Urothelium cell line (cell line): ENCODE data around the gene MRTFA.
A peak's percentile ranks its signal among the peaks of the same experiment; 100 is the strongest.
"Not testable (repeated sequence)": the region's sequence is repeated elsewhere in the genome, so short reads cannot be mapped to it uniquely, and the experiment has no call there.

Source experiments
- DNase-seq: peaks from one replicate; pipeline ENCODE4 v3.0.0; 2011; ENCODE audit warnings: low spot score, mixed read lengths
- FAIRE-seq: peaks from 2 replicates; lab custom pipeline; 2011; peaks lifted over from hg19 to GRCh38; lab: Jason Lieb, UNC

The MRTFA gene

GRCh38 chr22:40405178-40406062 is 231.1 kb downstream of the MRTFA start:
- FAIRE-seq (no peak), DNase-seq (no peak)

- DNase-seq (no peak), FAIRE-seq (no peak)
Observed at GRCh38 chr22:40404251-40405177, 232.0 kb downstream of the MRTFA start.

- DNase-seq: no peak
- no peak for FAIRE-seq
Observed at GRCh38 chr22:40403651-40404050, 232.9 kb downstream of the MRTFA start.

GRCh38 chr22:40403141-40403540 is 233.4 kb downstream of the MRTFA start:
- DNase-seq (no peak), FAIRE-seq (no peak)

GRCh38 chr22:40401981-40402406 is 234.5 kb downstream of the MRTFA start:
- no peak for FAIRE-seq
- DNase-seq: no peak

GRCh38 chr22:40401532-40401931 is 235.0 kb downstream of the MRTFA start:
- DNase-seq (no peak), FAIRE-seq (no peak)

- DNase-seq (no peak), FAIRE-seq (no peak)
Observed at GRCh38 chr22:40400159-40400558, 236.4 kb downstream of the MRTFA start.

GRCh38 chr22:40399621-40400020 is 236.9 kb downstream of the MRTFA start:
- FAIRE-seq: no peak
- DNase-seq: no peak

- no peak for FAIRE-seq
- no peak for DNase-seq
Observed at GRCh38 chr22:40397396-40397795, 239.1 kb downstream of the MRTFA start.

GRCh38 chr22:40396882-40397281 is 239.6 kb downstream of the MRTFA start:
- DNase-seq (no peak), FAIRE-seq (no peak)

GRCh38 chr22:40395607-40396006 is 240.9 kb downstream of the MRTFA start:
- FAIRE-seq: no peak
- DNase-seq: no peak

- no peak for DNase-seq
- no peak for FAIRE-seq
Observed at GRCh38 chr22:40394607-40395006, 241.9 kb downstream of the MRTFA start.

GRCh38 chr22:40392618-40393017 is 243.9 kb downstream of the MRTFA start:
- FAIRE-seq (no peak), DNase-seq (no peak)

- DNase-seq (no peak), FAIRE-seq (no peak)
Observed at GRCh38 chr22:40391417-40391816, 245.1 kb downstream of the MRTFA start.

- DNase-seq (no peak), FAIRE-seq (peak; percentile 58)
Observed at GRCh38 chr22:40388231-40388630, 248.3 kb downstream of the MRTFA start.

GRCh38 chr22:40387746-40388145 is 248.8 kb downstream of the MRTFA start:
- FAIRE-seq (no peak), DNase-seq (no peak)

GRCh38 chr22:40385036-40385782 is 251.3 kb downstream of the MRTFA start:
- DNase-seq: no peak
- FAIRE-seq: no peak

GRCh38 chr22:40383905-40384304 is 252.6 kb downstream of the MRTFA start:
- DNase-seq: no peak
- no peak for FAIRE-seq

- FAIRE-seq (no peak), DNase-seq (no peak)
Observed at GRCh38 chr22:40381461-40381860, 255.1 kb downstream of the MRTFA start.

- FAIRE-seq, DNase-seq: not testable (repeated sequence)
Observed at GRCh38 chr22:40378448-40378847, 258.1 kb downstream of the MRTFA start.

- FAIRE-seq (no peak), DNase-seq (no peak)
Observed at GRCh38 chr22:40377931-40378330, 258.6 kb downstream of the MRTFA start.
